BE2C (cell line): ENCODE results near the gene TMCC2.
A peak's percentile ranks its signal among the peaks of the same experiment; 100 is the strongest.

Experiments
- DNase-seq: peaks from one replicate; pipeline ENCODE4 v3.0.0-alpha.2; 2020
- H3K27me3 ChIP-seq: fragments of 250-450 bp; sonication (Bioruptor Pico); 2 replicates; pipeline ENCODE4 v1.5.1; 2020; ENCODE audit warnings: mild to moderate bottlenecking
- H3K36me3 ChIP-seq: fragments of 250-450 bp; sonication (Bioruptor Pico); 2 replicates; pipeline ENCODE4 v1.5.1; 2020; ENCODE audit warnings: mild to moderate bottlenecking
- H3K4me1 ChIP-seq: fragments of 250-450 bp; sonication (Bioruptor Pico); 2 replicates; pipeline ENCODE4 v1.5.1; 2020
- H3K4me3 ChIP-seq: 2 replicates; pipeline ENCODE4 v1.5.1; 2011; ENCODE audit warnings: low read depth, low read length
- H3K9me3 ChIP-seq: fragments of 250-450 bp; sonication (Bioruptor Pico); 2 replicates; pipeline ENCODE4 v1.5.1; 2020
- CTCF ChIP-seq: IDR thresholded peaks from 2 replicates; pipeline ENCODE4 v1.5.1; 2012; ENCODE audit warnings: mild to moderate bottlenecking, low read depth, low read length

The TMCC2 gene

GRCh38 chr1:205317311-205317917 lies 89.7 kb downstream of the TMCC2 start:
- H3K4me3 ChIP-seq, result no peak overlapping the region
- peaks cover 35% of the 10 kb centered on the region for H3K4me1 ChIP-seq

DNA sequence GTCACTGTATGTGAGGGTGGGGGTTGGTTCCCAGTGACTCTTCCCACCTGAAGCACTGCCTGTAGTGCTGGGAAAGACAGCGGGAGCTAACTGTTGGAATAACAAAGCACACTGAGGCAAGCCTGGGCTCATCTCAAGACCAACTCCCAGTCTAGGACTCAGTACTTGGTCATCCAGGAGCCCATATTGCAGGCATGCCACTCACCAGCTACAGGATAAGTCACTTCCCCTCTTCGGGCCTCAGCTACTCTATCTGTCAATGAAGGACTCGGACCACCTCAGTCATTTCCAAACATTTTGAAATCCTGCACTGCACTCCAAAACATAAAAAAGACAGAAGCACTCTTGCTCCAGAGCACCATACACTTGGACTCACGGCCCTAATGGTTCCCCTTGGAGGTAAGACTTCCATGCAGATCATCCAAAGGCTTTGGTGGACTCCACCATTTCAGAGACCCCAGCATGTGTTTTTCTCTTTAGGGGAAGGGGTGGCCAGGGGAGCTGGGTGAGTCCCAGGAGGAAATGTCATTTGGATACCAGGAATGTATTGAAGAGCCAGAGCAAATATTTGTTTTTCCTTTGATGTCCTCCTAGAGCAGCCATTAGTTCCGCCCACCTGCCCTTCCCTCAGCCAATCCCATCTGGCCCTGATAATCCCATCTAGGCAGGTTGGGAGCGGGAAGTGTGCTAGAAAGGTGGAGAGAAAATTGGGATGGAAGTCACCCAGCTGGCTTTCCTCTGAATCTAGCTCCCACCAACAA lies 90.7 kb downstream of the TMCC2 start:
- no peak overlapping the region for H3K4me3 ChIP-seq
- peaks cover 35% of the 10 kb centered on the region for H3K4me1 ChIP-seq
- H3K27me3 ChIP-seq, result no peaks in the 10 kb centered on the region
- H3K9me3 ChIP-seq, result no peaks in the 10 kb centered on the region
- H3K36me3 ChIP-seq, result no peaks in the 10 kb centered on the region
- TF ChIP-seq CTCF, result no peak
- DNase-seq, result no peak

More at GRCh38 chr1:205317311-205317917, 89.7 kb downstream of the TMCC2 start:
- peak; percentile 85 for DNase-seq
- H3K36me3 ChIP-seq, result no peaks in the 10 kb centered on the region
- TF ChIP-seq CTCF, result 0 out of 2 replicates have a peak, but pooled peaks have one; percentile 5
- no peaks in the 10 kb centered on the region for H3K27me3 ChIP-seq
- H3K9me3 ChIP-seq, result no peaks in the 10 kb centered on the region

GRCh38 chr1:205319081-205320018 lies 91.6 kb downstream of the TMCC2 start:
- no peak for DNase-seq
- H3K4me1 ChIP-seq, result peaks cover 31% of the 10 kb centered on the region
- H3K36me3 ChIP-seq, result no peaks in the 10 kb centered on the region
- no peak overlapping the region for H3K4me3 ChIP-seq
- no peak for TF ChIP-seq CTCF
- no peaks in the 10 kb centered on the region for H3K9me3 ChIP-seq
- H3K27me3 ChIP-seq, result no peaks in the 10 kb centered on the region

- Histone ChIP-seq H3K4me1 (peaks cover 25% of the 10 kb centered on the region), H3K27me3 (no peaks in the 10 kb centered on the region)
- TF ChIP-seq CTCF, result peak; percentile 24
Observed at GRCh38 chr1:205321162-205321958, 93.6 kb downstream of the TMCC2 start, which contains the start of gene NUAK2. Gene NUAK2, minus strand, starts transcription at chr1:205321745. Its CDS starts 117 bp downstream, at chr1:205321628.

GRCh38 chr1:205321959-205322283 lies 94.2 kb downstream of the TMCC2 start:
- Histone ChIP-seq H3K9me3 (no peaks in the 10 kb centered on the region), H3K36me3 (no peaks in the 10 kb centered on the region), H3K4me3 (peak overlapping the region; percentile 10; the same call in 1 of the 2 replicates), H3K4me1 (peaks cover 20% of the 10 kb centered on the region), H3K27me3 (no peaks in the 10 kb centered on the region; the same call in 1 of the 2 replicates)
- DNase-seq, result no peak
- no peak for TF ChIP-seq CTCF

More at GRCh38 chr1:205321162-205321958, 93.6 kb downstream of the TMCC2 start, which contains the start of gene NUAK2:
- no peaks in the 10 kb centered on the region for H3K9me3 ChIP-seq
- H3K36me3 ChIP-seq, result no peaks in the 10 kb centered on the region
- DNase-seq, result peak; percentile 97
- peak within 1 kb of the TSS; percentile 80 for H3K4me3 ChIP-seq
